ENCODE results near the gene TTC27.

DNA sequence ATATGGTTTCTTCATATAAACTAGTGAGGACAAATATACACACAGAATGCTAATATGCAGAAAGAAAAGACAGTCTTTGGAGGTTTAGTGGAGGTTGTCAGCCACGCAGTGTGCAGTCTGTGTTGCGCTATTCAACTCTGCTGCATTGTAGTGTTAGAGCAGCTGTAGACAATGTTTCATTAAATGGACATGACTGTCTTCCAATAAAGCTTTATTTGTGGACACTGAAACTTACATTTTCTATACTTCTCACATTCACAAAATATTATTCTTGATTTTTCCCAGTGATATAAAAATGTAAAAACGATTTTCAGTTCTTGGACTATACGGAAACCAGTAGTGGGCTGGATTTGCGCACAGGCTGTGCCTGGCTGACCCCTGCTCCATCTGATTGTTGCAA lies 13.3 kb downstream of the TTC27 start:
- TF ChIP-seq, protein P1, sequence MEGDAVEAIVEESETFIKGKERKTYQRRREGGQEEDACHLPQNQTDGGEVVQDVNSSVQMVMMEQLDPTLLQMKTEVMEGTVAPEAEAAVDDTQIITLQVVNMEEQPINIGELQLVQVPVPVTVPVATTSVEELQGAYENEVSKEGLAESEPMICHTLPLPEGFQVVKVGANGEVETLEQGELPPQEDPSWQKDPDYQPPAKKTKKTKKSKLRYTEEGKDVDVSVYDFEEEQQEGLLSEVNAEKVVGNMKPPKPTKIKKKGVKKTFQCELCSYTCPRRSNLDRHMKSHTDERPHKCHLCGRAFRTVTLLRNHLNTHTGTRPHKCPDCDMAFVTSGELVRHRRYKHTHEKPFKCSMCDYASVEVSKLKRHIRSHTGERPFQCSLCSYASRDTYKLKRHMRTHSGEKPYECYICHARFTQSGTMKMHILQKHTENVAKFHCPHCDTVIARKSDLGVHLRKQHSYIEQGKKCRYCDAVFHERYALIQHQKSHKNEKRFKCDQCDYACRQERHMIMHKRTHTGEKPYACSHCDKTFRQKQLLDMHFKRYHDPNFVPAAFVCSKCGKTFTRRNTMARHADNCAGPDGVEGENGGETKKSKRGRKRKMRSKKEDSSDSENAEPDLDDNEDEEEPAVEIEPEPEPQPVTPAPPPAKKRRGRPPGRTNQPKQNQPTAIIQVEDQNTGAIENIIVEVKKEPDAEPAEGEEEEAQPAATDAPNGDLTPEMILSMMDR (IDR thresholded peaks at IDR 0.05; ENCODE audit: borderline replicate concordance, extremely low read depth, low read length, poor library complexity, severe bottlenecking): no peak
- no peak for TF ChIP-seq EZH2 (IDR thresholded peaks at IDR 0.05; ENCODE audit: borderline replicate concordance, low read depth, low read length, severe bottlenecking)

Measured in DND-41 (cell line).